ENCODE results near the gene NR4A1.

The NR4A1 gene

DNA sequence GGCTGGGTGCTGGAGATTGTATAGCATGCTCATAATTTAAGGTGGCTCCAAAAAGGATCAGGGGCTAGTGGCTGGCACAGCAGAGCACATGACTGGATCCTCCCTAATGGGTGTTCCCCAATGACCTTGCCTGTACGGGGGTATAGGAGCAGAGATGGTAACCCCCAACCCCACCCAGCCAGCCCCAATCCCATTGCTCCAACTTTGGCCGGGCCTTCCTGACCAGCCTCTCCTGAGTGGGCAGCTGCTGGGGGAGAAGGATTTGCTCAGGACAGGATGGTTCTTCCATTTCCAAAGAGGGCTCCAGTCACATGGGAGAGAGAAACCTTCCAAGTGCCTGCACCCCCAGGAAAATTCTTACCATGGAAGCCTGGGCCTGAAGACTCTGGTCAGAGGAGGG is 15.3 kb upstream of the NR4A1 start:
- peaks cover 35% of the 10 kb centered on the region for H3K27me3 ChIP-seq (ENCODE audit: control insufficient read depth, insufficient read depth, low read length)
- no peaks in the 10 kb centered on the region for H3K36me3 ChIP-seq (ENCODE audit: control insufficient read depth, low read depth, low read length)
- no peaks in the 10 kb centered on the region for H3K9me3 ChIP-seq (ENCODE audit: control insufficient read depth, low read depth, low read length)
- H3K4me3 ChIP-seq (ENCODE audit: low read length) = no peak overlapping the region
- H3K4me1 ChIP-seq (ENCODE audit: control insufficient read depth, low read depth, low read length) = peaks cover 13% of the 10 kb centered on the region
- H3K9ac ChIP-seq (ENCODE audit: low read length) = no peak overlapping the region
- H3K27ac ChIP-seq (ENCODE audit: low read length) = no peak overlapping the region

DNA sequence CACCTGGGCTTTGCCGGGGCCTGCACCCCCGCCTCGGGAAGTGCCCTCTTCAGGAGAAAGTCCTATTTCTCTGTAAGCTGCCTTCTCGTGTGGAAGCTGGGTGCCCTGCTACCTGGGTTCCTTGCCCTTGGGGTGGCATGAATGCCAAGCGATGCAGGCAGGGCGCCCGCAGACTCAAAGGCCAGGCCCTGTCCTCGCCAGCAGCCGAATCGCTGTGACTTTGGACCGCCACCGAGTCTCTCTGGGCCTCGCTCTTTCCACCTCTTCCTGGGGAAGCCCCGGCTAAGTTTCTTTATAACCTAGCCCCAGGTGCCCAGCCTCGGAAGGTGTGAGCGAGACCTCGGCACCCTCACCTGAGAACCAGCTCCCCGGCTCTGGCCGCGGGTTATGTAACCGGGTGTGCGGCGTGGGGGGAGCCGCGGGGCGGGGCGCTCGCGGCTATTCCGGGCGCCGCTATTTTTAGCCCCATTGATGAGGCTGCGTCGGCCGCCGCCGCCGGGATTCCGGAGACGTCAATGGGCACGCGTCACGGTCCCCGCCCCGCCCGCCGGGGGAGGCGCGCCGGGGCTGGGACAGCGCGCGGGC is 14.6 kb upstream of the NR4A1 start:
- Histone ChIP-seq H3K4me1 (ENCODE audit: control insufficient read depth, low read depth, low read length) (peaks cover 18% of the 10 kb centered on the region), H3K9ac (ENCODE audit: low read length) (peak overlapping the region; percentile 44), H3K9me3 (ENCODE audit: control insufficient read depth, low read depth, low read length) (no peaks in the 10 kb centered on the region), H3K4me3 (ENCODE audit: low read length) (peak overlapping the region; percentile 50), H3K27me3 (ENCODE audit: control insufficient read depth, insufficient read depth, low read length) (peaks cover 35% of the 10 kb centered on the region), H3K36me3 (ENCODE audit: control insufficient read depth, low read depth, low read length) (no peaks in the 10 kb centered on the region), H3K27ac (ENCODE audit: low read length) (no peak overlapping the region)

- peak overlapping the region; percentile 79 for H3K4me3 ChIP-seq (ENCODE audit: low read length)
- no peak overlapping the region for H3K27ac ChIP-seq (ENCODE audit: low read length)
- peaks cover 17% of the 10 kb centered on the region for H3K4me1 ChIP-seq (ENCODE audit: control insufficient read depth, low read depth, low read length)
Measured at GRCh38 chr12:52037248-52037861, 13.9 kb upstream of the NR4A1 start.

DNA sequence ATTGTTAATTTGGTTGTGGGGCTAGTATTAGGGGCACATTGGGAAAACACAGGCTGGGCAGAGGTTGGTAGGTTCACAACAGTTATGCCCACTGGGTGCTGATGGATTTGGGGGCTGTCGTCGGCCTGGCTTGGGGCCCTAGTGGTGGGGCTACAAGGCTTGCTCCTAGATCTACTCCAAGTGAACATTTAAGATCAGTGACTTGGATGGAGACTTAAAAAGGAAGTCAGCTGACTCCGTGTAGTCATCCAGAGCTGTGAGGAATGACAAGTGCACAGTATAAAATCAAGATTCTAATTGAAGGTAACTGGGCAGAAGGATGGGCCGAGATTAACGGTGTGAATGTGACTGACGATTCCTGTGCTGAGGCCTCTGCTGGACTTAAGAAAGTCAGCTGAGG is 12.8 kb upstream of the NR4A1 start:
- Histone ChIP-seq H3K4me3 (ENCODE audit: low read length) (peak overlapping the region; percentile 14), H3K4me1 (ENCODE audit: control insufficient read depth, low read depth, low read length) (peaks cover 10% of the 10 kb centered on the region), H3K27ac (ENCODE audit: low read length) (no peak overlapping the region), H3K36me3 (ENCODE audit: control insufficient read depth, low read depth, low read length) (no peaks in the 10 kb centered on the region), H3K9ac (ENCODE audit: low read length) (no peak overlapping the region), H3K9me3 (ENCODE audit: control insufficient read depth, low read depth, low read length) (no peaks in the 10 kb centered on the region), H3K27me3 (ENCODE audit: control insufficient read depth, insufficient read depth, low read length) (peaks cover 33% of the 10 kb centered on the region)

More at GRCh38 chr12:52037248-52037861, 13.9 kb upstream of the NR4A1 start:
- Histone ChIP-seq H3K9me3 (ENCODE audit: control insufficient read depth, low read depth, low read length) (no peaks in the 10 kb centered on the region), H3K36me3 (ENCODE audit: control insufficient read depth, low read depth, low read length) (no peaks in the 10 kb centered on the region), H3K9ac (ENCODE audit: low read length) (peak overlapping the region; percentile 81), H3K27me3 (ENCODE audit: control insufficient read depth, insufficient read depth, low read length) (peaks cover 35% of the 10 kb centered on the region)

- Histone ChIP-seq H3K4me3 (ENCODE audit: low read length) (no peak overlapping the region), H3K36me3 (ENCODE audit: control insufficient read depth, low read depth, low read length) (no peaks in the 10 kb centered on the region), H3K9ac (ENCODE audit: low read length) (no peak overlapping the region), H3K9me3 (ENCODE audit: control insufficient read depth, low read depth, low read length) (no peaks in the 10 kb centered on the region), H3K4me1 (ENCODE audit: control insufficient read depth, low read depth, low read length) (peaks cover 5% of the 10 kb centered on the region), H3K27ac (ENCODE audit: low read length) (no peak overlapping the region), H3K27me3 (ENCODE audit: control insufficient read depth, insufficient read depth, low read length) (peaks cover 7% of the 10 kb centered on the region)
Measured at GRCh38 chr12:52041035-52041434, 10.2 kb upstream of the NR4A1 start.

GRCh38 chr12:52041695-52042123 is 9.5 kb upstream of the NR4A1 start:
- H3K4me3 ChIP-seq (ENCODE audit: low read length) = no peak overlapping the region
- H3K9ac ChIP-seq (ENCODE audit: low read length) = no peak overlapping the region
- no peak overlapping the region for H3K27ac ChIP-seq (ENCODE audit: low read length)

GRCh38 chr12:52042706-52043385 is 8.4 kb upstream of the NR4A1 start:
- no peaks in the 10 kb centered on the region for H3K9me3 ChIP-seq (ENCODE audit: control insufficient read depth, low read depth, low read length)
- no peaks in the 10 kb centered on the region for H3K36me3 ChIP-seq (ENCODE audit: control insufficient read depth, low read depth, low read length)
- no peak overlapping the region for H3K9ac ChIP-seq (ENCODE audit: low read length)
- H3K4me1 ChIP-seq (ENCODE audit: control insufficient read depth, low read depth, low read length) = peaks cover 5% of the 10 kb centered on the region
- no peak overlapping the region for H3K27ac ChIP-seq (ENCODE audit: low read length)
- H3K27me3 ChIP-seq (ENCODE audit: control insufficient read depth, insufficient read depth, low read length) = no peaks in the 10 kb centered on the region
- H3K4me3 ChIP-seq (ENCODE audit: low read length) = no peak overlapping the region

More at GRCh38 chr12:52041695-52042123, 9.5 kb upstream of the NR4A1 start:
- no peaks in the 10 kb centered on the region for H3K36me3 ChIP-seq (ENCODE audit: control insufficient read depth, low read depth, low read length)
- H3K4me1 ChIP-seq (ENCODE audit: control insufficient read depth, low read depth, low read length) = peaks cover 5% of the 10 kb centered on the region
- H3K27me3 ChIP-seq (ENCODE audit: control insufficient read depth, insufficient read depth, low read length) = peaks cover under 1% of the 10 kb centered on the region
- no peaks in the 10 kb centered on the region for H3K9me3 ChIP-seq (ENCODE audit: control insufficient read depth, low read depth, low read length)

DNA sequence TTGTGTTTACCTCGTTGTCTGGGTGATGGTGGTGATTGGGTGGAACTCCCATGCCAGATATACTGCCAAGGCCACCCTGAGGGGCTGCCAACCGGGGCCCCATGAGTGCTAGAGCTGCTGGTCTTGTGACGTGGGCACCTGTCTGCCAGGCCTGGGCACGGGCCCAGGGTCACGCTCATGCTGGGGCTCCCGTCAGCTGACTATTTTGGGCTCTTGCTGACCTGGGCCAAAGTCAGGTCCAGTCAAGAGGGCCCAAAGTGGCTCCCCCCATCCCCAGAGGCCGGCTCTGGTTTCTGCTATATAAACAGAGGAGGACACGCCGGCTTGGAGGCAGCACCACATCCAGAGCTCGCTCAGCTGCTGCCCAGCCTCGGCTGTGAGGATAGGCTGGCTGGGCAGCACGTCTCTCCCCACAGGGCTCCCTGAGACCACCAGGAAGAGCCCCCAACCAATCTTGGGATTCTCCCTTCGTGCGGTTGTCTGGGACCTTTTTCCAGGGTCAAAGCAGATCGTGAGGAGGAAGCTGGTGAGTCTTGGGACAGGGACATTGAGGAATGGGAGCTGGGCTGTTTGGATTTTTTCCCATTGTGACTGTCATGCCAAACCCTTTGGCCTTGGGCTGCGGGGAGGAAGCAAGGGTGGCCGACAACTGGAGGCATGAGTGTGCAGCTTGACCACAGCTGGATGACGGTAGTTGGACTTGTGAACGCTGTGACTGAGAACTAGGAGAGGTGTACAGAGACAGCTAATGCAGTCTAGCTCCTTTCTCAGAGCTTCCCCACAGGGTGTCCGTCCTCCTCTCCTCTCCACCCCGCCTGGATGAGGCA is 7.6 kb upstream of the NR4A1 start:
- Histone ChIP-seq H3K4me1 (ENCODE audit: control insufficient read depth, low read depth, low read length) (peaks cover 5% of the 10 kb centered on the region), H3K27me3 (ENCODE audit: control insufficient read depth, insufficient read depth, low read length) (peaks cover 4% of the 10 kb centered on the region), H3K9me3 (ENCODE audit: control insufficient read depth, low read depth, low read length) (no peaks in the 10 kb centered on the region), H3K4me3 (ENCODE audit: low read length) (no peak overlapping the region), H3K9ac (ENCODE audit: low read length) (no peak overlapping the region), H3K27ac (ENCODE audit: low read length) (no peak overlapping the region), H3K36me3 (ENCODE audit: control insufficient read depth, low read depth, low read length) (no peaks in the 10 kb centered on the region)

GRCh38 chr12:52044292-52044983 is 6.8 kb upstream of the NR4A1 start:
- peaks cover 5% of the 10 kb centered on the region for H3K4me1 ChIP-seq (ENCODE audit: control insufficient read depth, low read depth, low read length)
- H3K27me3 ChIP-seq (ENCODE audit: control insufficient read depth, insufficient read depth, low read length) = peaks cover 12% of the 10 kb centered on the region
- H3K4me3 ChIP-seq (ENCODE audit: low read length) = no peak overlapping the region
- H3K27ac ChIP-seq (ENCODE audit: low read length) = no peak overlapping the region
- H3K9ac ChIP-seq (ENCODE audit: low read length) = no peak overlapping the region
- H3K9me3 ChIP-seq (ENCODE audit: control insufficient read depth, low read depth, low read length) = no peaks in the 10 kb centered on the region
- no peaks in the 10 kb centered on the region for H3K36me3 ChIP-seq (ENCODE audit: control insufficient read depth, low read depth, low read length)

GRCh38 chr12:52045794-52046199 is 5.4 kb upstream of the NR4A1 start:
- Histone ChIP-seq H3K27ac (ENCODE audit: low read length) (no peak overlapping the region), H3K9ac (ENCODE audit: low read length) (no peak overlapping the region), H3K27me3 (ENCODE audit: control insufficient read depth, insufficient read depth, low read length) (peaks cover 26% of the 10 kb centered on the region), H3K4me1 (ENCODE audit: control insufficient read depth, low read depth, low read length) (peaks cover 10% of the 10 kb centered on the region), H3K9me3 (ENCODE audit: control insufficient read depth, low read depth, low read length) (no peaks in the 10 kb centered on the region), H3K36me3 (ENCODE audit: control insufficient read depth, low read depth, low read length) (no peaks in the 10 kb centered on the region), H3K4me3 (ENCODE audit: low read length) (no peak overlapping the region)

GRCh38 chr12:52046859-52047258 is 4.4 kb upstream of the NR4A1 start:
- Histone ChIP-seq H3K27ac (ENCODE audit: low read length) (no peak overlapping the region), H3K9me3 (ENCODE audit: control insufficient read depth, low read depth, low read length) (no peaks in the 10 kb centered on the region), H3K4me1 (ENCODE audit: control insufficient read depth, low read depth, low read length) (peaks cover 9% of the 10 kb centered on the region), H3K27me3 (ENCODE audit: control insufficient read depth, insufficient read depth, low read length) (peaks cover 34% of the 10 kb centered on the region), H3K36me3 (ENCODE audit: control insufficient read depth, low read depth, low read length) (no peaks in the 10 kb centered on the region), H3K9ac (ENCODE audit: low read length) (no peak overlapping the region), H3K4me3 (ENCODE audit: low read length) (no peak overlapping the region)

Measured in iPS-18a (cell line).